Liver (tissue), 9 donors: ENCODE measurements around the gene GMPR. TPM values are rescaled to one million over a fixed set of nuclear protein-coding genes. Genes with fewer than 3 reads are reported as not detected.

Source experiments
- DNase-seq: peaks from one replicate; pipeline ENCODE4 v3.0.0-alpha.2; 2017; ENCODE audit warnings: low spot score
- H3K27ac ChIP-seq, 2 donors: one replicate each; pipeline ENCODE4 v1.7.0; 2013; ENCODE audit warnings: inconsistent platforms in 2 of 2, low read length in 2 of 2, control low read depth in 1 of 2, low read depth in 1 of 2, mild to moderate bottlenecking in 1 of 2
- H3K27me3 ChIP-seq, 4 donors: one replicate each; pipeline versions ENCODE4 v1.6.1 to v1.7.0; 2013; ENCODE audit warnings: low read length in 3 of 4, inconsistent platforms in 1 of 4, mild to moderate bottlenecking in 1 of 4, moderate library complexity in 1 of 4; ENCODE audit not compliant: control insufficient read depth in 4 of 4, insufficient read depth in 4 of 4
- H3K36me3 ChIP-seq, 4 donors: one replicate each; pipeline versions ENCODE4 v1.6.1 to v1.7.0; 2013; ENCODE audit warnings: low read length in 3 of 4, mild to moderate bottlenecking in 3 of 4, low read depth in 1 of 4, moderate library complexity in 1 of 4; ENCODE audit not compliant: control insufficient read depth in 4 of 4, insufficient read depth in 3 of 4
- H3K4me1 ChIP-seq, 4 donors: one replicate each; pipeline versions ENCODE4 v1.6.1 to v1.7.0; 2013; ENCODE audit warnings: low read length in 3 of 4, mild to moderate bottlenecking in 3 of 4, moderate library complexity in 1 of 4; ENCODE audit not compliant: control insufficient read depth in 4 of 4, insufficient read depth in 4 of 4
- H3K4me3 ChIP-seq, 3 donors: one replicate each; pipeline versions ENCODE4 v1.6.1 to v1.7.0; 2013; ENCODE audit warnings: low read length in 3 of 3, control low read depth in 1 of 3, low read depth in 1 of 3, mild to moderate bottlenecking in 1 of 3
- H3K9ac ChIP-seq, 2 donors: one replicate each; pipeline ENCODE4 v1.7.0; 2013; ENCODE audit warnings: low read length in 2 of 2, mild to moderate bottlenecking in 2 of 2, moderate library complexity in 2 of 2, control low read depth in 1 of 2, low read depth in 1 of 2
- H3K9me3 ChIP-seq, 4 donors: one replicate each; pipeline versions ENCODE4 v1.6.1 to v1.7.0; 2013; ENCODE audit warnings: low read length in 3 of 4; ENCODE audit not compliant: control insufficient read depth in 4 of 4
- ATF3 ChIP-seq: IDR thresholded peaks from 2 replicates; pipeline ENCODE4 v1.6.1; 2016; ENCODE audit warnings: antibody characterized with exemption
- CTCF ChIP-seq: fragments of 150-350 bp; IDR thresholded peaks from 2 replicates; pipeline ENCODE4 v1.5.1; 2017; ENCODE audit warnings: improper control_type of control experiment, low read depth, low read length; ENCODE audit not compliant: missing input control
- EGR1 ChIP-seq, 2 donors: IDR thresholded peaks; 2 replicates each; pipeline ENCODE4 v1.6.1; 2016 to 2018; ENCODE audit warnings: antibody characterized with exemption in 2 of 2, low read depth in 2 of 2
- FOXA1 ChIP-seq: IDR thresholded peaks from 2 replicates; pipeline ENCODE4 v1.6.1; 2016; ENCODE audit warnings: antibody characterized with exemption
- FOXA2 ChIP-seq: IDR thresholded peaks from 2 replicates; pipeline ENCODE4 v1.6.1; 2016; ENCODE audit warnings: antibody characterized with exemption
- GABPA ChIP-seq, 2 donors: IDR thresholded peaks in 1 of 2; conservative IDR thresholded peaks in 1 of 2; 2 replicates each; pipeline ENCODE4 v1.6.1; 2016; ENCODE audit warnings: antibody characterized with exemption in 2 of 2, mild to moderate bottlenecking in 1 of 2, moderate library complexity in 1 of 2
- HNF4A ChIP-seq, 2 donors: conservative IDR thresholded peaks; 2 replicates each; pipeline ENCODE4 v1.6.1; 2016; ENCODE audit warnings: antibody characterized with exemption in 2 of 2, mild to moderate bottlenecking in 2 of 2
- HNF4G ChIP-seq: IDR thresholded peaks from 2 replicates; pipeline ENCODE4 v1.6.1; 2016; ENCODE audit warnings: antibody characterized with exemption
- JUND ChIP-seq, 2 donors: IDR thresholded peaks; 2 replicates each; pipeline ENCODE4 v1.6.1; 2016; ENCODE audit warnings: antibody characterized with exemption in 2 of 2
- MAX ChIP-seq: IDR thresholded peaks from 2 replicates; pipeline ENCODE4 v1.6.1; 2016; ENCODE audit warnings: antibody characterized with exemption
- NR2F2 ChIP-seq: IDR thresholded peaks from 2 replicates; pipeline ENCODE4 v1.6.1; 2016; ENCODE audit warnings: antibody characterized with exemption
- RAD21 ChIP-seq, 2 donors: IDR thresholded peaks; 2 replicates each; pipeline ENCODE4 v1.6.1; 2016; ENCODE audit warnings: antibody characterized with exemption in 2 of 2, mild to moderate bottlenecking in 2 of 2
- REST ChIP-seq: IDR thresholded peaks from 2 replicates; pipeline ENCODE4 v1.6.1; 2016; ENCODE audit warnings: antibody characterized with exemption, mild to moderate bottlenecking
- RXRA ChIP-seq, 2 donors: IDR thresholded peaks; 2 replicates each; pipeline ENCODE4 v1.6.1; 2017 to 2018; ENCODE audit warnings: antibody characterized with exemption in 2 of 2, mild to moderate bottlenecking in 1 of 2
- SP1 ChIP-seq: IDR thresholded peaks from 2 replicates; pipeline ENCODE4 v1.6.1; 2018; ENCODE audit warnings: antibody characterized with exemption, mild to moderate bottlenecking
- TAF1 ChIP-seq: conservative IDR thresholded peaks from 2 replicates; pipeline ENCODE4 v1.6.1; 2016; ENCODE audit warnings: antibody characterized with exemption, mild to moderate bottlenecking
- YY1 ChIP-seq: IDR thresholded peaks from 2 replicates; pipeline ENCODE4 v1.6.1; 2016; ENCODE audit warnings: antibody characterized with exemption, mild to moderate bottlenecking
- ZBTB33 ChIP-seq: IDR thresholded peaks from 2 replicates; pipeline ENCODE4 v1.6.1; 2016; ENCODE audit warnings: antibody characterized with exemption
- WGBS: extraction: QIAGEN DNeasy Blood & Tissue Kit; methylation state at CpG from one replicate; pipeline ENCODE4 v1.1.7; 2013; 5-methylcytosine and 5-hydroxymethylcytosine counted together
- polyA plus RNA-seq, 2 donors: library from polyadenylated mRNA; stranded (reverse) in 1 of 2; unstranded in 1 of 2; fragments of 200-250 nt in 1 of 2; fragments of >200 nt in 1 of 2; fragmentation: Nextera tagmentation in 1 of 2; extraction: Ambion mirVana in 1 of 2; gene quantifications; one replicate each; pipeline versions ENCODE4 v1.2.1 to v1.2.3, GENCODE V29; 2013 to 2015
- total RNA-seq, 2 donors: library from RNA; depleted of rRNA; stranded (reverse); fragments of >200 nt; gene quantifications; one replicate each; pipeline ENCODE4 v1.2.3, GENCODE V29; 2014
- donor health status: healthy.
- donor health status: healthy.
- donor health status: healthy.
- donor health status: healthy.
- donor health status: healthy.

The GMPR gene
- total and polyA plus RNA-seq, 4 donors, result 2.1 to 50.2 (median 4.2) TPM

GRCh38 chr6:16335176-16335575, 96.8 kb downstream of the GMPR start:
- no peak overlapping the region for H3K4me3 ChIP-seq
- H3K27me3 ChIP-seq, result no peaks in the 10 kb centered on the region
- H3K9ac ChIP-seq, result no peak overlapping the region
- no peak for DNase-seq
- H3K4me1 ChIP-seq, result peaks cover 0 to 18% (median 10%) of the 10 kb centered on the region in 4 donors
- no peaks in the 10 kb centered on the region for H3K36me3 ChIP-seq
- no peak for TF ChIP-seq HNF4A (conservative IDR thresholded peaks at IDR 0.05)
- TF ChIP-seq MAX, result no peak
- TF ChIP-seq RXRA (IDR thresholded peaks at IDR 0.05), result no peak
- TF ChIP-seq HNF4G, result no peak
- TF ChIP-seq EGR1 (IDR thresholded peaks at IDR 0.05; ENCODE audit: low read depth in 2 of 2), result no peak
- TF ChIP-seq NR2F2, result no peak
- TF ChIP-seq JUND (IDR thresholded peaks at IDR 0.05), result no peak
- TF ChIP-seq REST, result no peak
- no peak for TF ChIP-seq FOXA1
- TF ChIP-seq YY1, result no peak
- no peak for TF ChIP-seq TAF1
- no peak for TF ChIP-seq ATF3
- no peak for TF ChIP-seq ZBTB33
- TF ChIP-seq RAD21 (IDR thresholded peaks at IDR 0.05), result no peak
- TF ChIP-seq CTCF, result no peak
- no peak for TF ChIP-seq FOXA2
- TF ChIP-seq GABPA (IDR thresholded peaks at IDR 0.05 in 1 of 2, conservative IDR thresholded peaks at IDR 0.05 in 1 of 2), result no peak
- TF ChIP-seq SP1, result no peak
- H3K27ac ChIP-seq, result peak overlapping the region in 1 of 2 donors; percentile 13
- WGBS, result 97% methylated on average over 10 of the region's 10 CpGs
- H3K9me3 ChIP-seq, result no peaks in the 10 kb centered on the region
